HG02970 (cell line): Measurements from ENCODE around the gene ATP10B.

Experiments
- ATAC-seq: cut with Tn5 transposase; IDR thresholded peaks from one replicate; pipeline ENCODE4 v1.9.1; 2021; ENCODE audit warnings: mild to moderate bottlenecking, moderate library complexity, moderate number of reproducible peaks; ENCODE audit not compliant: unreplicated experiment, low FRiP score

The ATP10B gene

DNA sequence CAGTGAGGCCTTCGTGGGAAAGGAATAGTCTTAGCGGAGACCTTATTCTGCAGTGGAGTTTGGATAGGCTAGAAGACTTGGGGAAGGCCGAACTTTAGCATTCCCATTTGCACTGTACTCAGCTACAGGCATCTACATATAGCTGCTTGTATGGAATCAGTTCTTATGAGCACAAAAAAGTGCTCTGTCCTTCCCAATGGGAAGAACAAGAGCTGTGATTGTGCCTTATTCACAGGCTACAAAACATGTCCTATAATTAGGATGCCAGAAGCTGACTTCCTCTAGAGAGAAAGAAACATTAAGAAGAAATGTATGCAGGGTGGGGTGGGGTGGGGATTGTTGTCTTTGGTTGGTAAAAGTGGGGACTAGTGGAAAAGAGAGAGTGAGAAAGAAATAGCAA, 154.7 kb downstream of the ATP10B start:
- no peak for ATAC-seq

DNA sequence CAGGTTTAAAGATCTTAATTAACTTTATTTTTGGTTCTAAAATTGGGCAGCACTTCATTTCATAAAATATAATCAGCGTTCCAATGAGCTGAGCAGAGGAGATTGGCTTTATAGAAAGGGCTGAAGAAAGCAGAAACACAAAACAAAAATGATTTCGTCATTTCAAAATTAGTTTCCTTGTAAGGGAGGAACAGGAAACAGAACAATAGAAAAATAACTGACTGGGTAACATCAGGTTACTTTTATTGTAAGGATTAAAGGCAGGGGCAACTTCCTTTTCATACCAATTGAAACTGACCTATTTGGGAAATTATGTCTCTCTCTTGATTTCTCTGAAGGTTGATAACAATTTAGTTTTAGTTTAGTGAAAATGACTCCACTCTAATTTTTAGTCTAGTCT, 157.1 kb downstream of the ATP10B start:
- no peak for ATAC-seq

DNA sequence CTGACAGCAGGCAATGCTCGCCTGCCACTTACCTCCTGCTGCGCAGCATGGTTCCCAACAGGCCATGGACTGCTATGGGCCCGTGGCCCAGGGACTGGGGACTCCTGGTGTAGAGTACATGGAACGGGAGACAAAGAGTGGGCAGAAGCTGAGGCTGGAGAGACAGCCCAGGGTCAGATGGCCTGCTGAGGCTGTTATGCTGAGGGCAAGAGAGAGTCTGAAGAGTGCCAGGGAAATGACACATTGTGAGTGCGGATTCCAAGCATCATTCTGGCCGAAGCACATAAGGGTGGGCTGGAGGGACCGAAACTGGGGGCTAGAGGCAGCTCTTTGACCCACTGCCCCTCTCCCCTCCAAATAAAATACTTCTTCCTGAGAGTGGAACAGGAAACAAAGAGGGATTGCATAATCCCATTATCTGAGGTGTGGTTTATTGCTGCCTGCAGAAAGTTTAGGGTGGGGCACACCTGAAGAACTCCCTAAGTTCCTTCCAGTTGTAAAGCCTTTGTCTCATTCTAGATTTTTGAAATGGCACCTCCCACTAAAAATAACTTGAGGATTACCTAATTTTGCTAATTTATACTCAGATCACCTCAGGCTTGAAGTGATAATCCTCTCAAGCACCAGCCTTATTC, 158.1 kb downstream of the ATP10B start:
- ATAC-seq, result no peak

DNA sequence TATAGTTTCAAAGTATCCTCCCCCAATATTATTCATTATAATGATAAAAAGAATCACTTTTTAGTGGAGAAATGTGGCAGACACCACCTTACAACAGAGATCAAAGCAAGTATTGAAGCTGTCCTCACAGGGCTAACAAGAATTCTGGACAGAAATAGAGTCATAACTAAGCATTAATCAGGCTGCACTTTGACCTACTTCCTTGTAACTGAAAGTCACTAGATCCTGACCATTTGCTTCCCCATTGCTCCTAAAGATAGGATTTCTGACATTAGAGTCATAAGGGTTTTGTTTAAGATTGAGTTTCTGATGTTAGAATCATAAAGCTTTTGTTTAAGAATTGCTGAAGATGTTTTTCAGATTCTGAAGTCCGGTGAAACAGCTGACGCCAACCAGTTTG, 159.7 kb downstream of the ATP10B start:
- no peak for ATAC-seq

DNA sequence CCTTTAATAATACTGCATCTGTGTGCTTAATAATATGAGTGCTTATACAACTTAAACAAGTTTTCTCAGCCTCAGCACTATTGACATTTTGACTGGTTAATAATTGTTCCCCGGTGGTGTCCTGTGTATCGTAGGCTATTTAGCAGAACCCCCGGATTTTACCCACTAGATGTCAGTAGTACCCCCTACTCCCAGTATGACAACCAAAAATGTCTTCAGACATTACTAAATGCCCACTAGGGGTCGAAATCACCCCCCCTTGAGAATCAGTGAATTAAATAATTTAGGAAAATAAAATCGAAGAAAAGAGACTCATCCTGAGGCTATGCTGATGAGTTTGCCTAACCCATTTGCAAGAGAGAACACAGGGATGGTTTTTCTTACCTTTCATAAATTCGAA, 166.3 kb downstream of the ATP10B start:
- ATAC-seq, result no peak

DNA sequence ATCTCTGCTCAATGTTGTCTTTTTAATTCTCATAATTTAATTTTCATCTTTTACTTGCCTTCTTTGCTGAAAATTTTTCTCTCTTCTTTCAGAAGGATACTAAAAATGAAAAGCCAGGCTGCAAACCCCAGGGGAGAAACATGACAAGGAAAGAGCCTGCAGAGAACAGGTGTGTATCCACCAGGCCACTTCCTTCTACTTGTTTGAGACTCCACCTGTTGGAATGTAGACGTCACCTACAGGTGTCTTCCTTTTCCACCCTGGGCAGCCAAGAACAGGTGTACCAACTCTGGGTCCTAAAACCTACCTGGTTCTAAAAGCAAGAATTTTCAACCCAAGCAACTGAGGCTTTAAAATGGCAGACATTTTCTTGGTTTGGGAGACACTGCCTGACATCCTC, 166.8 kb downstream of the ATP10B start:
- no peak for ATAC-seq

DNA sequence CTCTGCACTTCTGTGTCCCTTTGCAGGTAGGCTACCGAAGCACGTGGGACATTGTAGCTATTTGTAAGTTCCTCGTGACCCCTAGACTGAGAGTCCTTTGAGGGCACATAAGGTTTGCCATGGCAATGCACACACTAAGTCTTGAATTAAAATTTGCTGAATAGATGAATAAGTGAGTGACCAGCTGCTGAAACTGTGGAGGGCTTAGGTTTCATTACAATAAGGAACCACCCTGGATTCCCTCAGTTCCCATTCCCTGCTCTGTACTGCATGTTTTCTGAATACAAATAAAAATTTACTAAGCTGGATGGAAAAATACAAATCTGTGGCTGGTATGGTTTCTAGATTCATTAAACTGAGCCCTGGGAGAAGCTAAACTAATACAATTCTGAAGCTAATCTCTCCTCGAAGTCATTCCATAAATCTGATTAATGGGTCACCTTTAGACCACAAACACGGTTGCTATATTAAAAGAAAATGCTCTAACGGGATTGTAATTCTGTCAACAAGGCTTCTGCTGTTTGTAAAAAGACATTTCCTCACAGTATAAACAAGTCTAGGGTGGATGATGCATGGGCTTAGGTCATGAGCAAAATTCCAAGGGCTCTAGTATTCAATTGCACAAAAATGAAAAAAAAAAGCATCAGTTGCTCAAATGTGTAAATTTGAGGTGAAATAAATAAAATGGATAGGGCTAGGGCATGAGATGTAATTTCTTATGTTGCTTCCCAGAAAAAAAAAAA, 172.3 kb downstream of the ATP10B start:
- no peak for ATAC-seq

DNA sequence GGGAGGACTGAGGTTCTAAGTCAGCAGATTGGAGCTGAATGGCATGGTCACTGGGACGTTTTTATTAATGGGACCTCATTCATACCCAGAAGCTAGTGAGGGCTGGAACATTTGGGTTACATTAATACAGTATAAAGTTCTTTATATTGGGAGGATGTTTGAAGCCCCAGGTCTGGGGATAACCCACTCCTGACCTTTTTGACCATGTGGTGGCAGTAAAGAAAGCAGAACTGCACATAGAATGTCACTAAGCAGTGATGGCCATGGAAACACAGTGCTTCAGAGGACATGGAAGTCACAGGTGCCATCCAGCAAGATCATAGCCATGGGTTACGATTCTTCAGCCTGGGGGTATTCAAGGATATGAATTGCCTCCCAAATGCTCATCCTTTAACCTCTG, 176.0 kb downstream of the ATP10B start:
- ATAC-seq, result no peak

DNA sequence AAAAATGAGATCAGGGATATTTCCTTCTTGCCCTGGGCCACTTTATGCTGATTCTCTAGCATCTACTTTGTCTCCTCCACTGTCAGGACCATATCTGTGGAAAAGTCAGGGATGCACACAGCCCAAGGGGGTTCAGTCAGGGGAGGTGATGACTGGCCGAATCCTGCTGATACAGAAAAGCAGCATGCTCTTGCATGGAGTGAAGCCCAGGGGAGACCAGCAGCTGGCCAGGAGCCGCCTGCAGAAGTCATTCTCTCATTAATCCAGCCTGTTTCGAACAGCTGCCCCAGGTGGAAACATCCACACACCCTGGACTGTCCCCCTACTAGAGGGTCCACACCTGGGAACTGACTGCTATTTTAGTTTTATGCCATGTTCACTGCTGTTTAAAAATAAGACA, 177.1 kb downstream of the ATP10B start:
- no peak for ATAC-seq

DNA sequence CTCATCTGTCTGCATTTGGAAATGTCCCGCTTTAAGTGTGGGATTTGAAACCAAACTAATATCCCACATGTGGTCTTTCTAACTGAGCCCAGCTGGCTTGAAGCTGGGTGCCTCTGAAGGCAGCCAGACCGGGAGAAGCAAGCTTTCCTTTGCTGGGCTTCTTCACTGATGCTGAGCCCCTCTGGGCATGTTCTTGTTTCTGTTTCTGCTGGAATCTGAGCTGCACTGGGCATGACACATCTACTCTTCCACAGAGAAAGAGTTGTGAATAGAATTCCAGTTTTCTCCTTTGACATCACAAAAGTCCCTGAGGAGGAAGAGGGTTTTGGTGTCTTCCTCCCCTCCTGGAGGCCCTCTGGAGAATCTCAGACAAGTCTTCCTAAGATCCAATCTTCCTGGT, 179.5 kb downstream of the ATP10B start:
- no peak for ATAC-seq

DNA sequence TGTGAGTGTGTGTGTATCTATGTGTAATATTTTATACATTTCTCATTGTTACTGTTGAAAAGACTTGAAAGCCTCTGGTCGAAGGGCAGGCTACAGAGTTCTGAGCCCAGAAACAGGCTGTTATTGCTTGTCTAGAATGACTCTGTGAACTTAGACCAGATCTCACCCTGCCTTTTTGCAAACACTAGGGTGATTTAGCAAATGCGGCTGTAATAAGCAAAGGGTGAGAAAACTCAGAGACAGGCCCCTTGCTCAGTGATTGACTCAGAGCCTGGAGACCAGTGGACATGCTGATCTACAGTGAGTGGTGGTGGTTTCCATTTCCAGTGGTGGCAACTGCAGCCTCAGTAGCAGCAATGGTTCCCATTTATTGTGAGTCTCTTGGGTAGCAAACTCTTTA, 183.7 kb downstream of the ATP10B start:
- no peak for ATAC-seq

DNA sequence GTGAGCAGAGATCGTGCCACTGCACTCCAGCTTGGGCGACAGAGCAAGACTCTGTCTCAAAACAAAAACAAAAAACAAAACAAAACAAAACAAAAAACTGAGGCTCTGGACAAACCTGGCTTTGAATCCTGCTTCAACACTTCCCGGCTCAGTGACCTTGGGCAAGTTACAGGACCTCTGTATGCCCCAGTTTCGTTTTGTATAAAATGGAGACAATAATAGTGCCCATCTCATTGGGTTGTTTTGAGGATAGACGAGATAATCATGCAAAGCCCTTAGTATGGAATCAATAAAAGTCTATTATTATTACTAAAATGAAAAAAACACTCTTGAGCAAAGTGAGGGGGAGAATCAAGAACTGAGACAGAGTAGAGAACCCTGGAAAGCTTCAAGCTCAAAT, 184.9 kb downstream of the ATP10B start:
- ATAC-seq, result no peak

DNA sequence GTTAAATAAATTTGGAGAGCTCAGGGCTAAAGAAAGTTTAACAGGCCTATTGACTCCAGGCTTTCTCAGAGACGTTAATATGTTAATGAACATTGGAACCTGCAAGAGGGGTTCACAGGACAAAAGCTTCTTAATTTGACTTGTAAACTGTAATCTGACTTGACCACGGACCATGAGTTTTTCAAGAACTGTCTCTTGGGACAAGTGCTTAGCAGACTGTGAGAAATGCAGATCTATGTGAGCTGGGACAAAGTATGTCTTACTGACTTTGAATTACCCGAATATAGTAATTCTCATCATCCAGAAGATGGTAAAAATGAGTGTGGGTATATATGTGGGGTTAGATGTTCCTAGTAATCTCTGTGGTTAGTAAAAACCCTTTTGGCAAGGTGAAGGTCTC, 186.6 kb downstream of the ATP10B start:
- no peak for ATAC-seq

DNA sequence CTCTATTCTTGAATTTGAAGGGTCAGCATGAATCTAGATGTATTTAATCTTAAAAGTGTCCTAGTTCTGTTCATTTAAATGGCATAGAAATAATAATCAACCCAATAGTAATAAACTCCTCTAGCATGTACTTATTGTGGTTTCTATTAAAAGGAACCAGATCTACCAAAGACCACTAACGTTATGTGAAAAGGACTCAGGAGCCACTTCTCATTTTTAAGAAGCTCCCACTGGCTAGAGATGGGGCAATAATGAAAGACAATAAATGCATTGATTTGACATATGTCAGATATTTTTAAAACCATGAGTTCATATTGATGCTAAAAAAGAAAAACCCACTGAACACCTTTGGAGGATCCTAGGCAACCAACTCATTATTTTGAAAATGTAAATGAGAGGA, 191.9 kb downstream of the ATP10B start:
- ATAC-seq, result no peak

DNA sequence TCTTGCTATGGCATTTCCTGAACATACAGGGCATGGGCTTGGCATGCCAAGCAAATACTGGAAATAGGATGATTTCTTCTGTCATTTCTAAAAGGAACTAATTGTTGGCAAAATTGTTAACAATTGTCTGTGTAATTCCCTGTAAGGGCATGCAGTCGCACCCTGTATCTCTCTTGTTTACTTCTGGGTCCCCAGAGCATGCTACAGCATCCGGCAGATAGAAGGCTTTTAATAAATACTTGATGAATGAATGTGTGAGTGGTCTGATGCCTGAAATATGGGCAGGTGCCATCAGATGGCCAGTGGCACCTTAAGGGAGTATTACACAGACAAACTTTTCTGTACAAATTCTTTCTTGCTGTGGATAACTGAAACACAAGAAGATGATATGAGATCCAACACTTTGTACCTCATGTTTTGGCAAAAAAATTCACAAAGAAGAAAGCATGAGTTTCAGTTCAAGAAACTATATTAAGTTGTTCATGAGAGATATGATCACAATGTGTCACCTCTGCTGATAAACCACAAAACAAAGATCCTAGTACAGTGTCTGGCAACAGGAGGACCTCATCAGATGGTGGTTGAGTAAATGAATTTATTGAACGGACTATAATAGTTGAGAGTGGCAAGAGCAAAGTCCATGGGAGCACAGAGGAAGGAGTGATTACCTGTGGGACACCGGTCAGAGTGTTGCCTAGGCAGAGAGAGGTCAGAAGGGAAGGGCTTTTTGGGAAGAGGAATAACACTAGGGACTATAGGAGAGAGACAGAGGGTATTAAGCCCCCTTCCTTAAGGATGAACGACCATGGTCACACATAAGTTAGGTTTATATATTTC, 194.2 kb downstream of the ATP10B start:
- no peak for ATAC-seq

DNA sequence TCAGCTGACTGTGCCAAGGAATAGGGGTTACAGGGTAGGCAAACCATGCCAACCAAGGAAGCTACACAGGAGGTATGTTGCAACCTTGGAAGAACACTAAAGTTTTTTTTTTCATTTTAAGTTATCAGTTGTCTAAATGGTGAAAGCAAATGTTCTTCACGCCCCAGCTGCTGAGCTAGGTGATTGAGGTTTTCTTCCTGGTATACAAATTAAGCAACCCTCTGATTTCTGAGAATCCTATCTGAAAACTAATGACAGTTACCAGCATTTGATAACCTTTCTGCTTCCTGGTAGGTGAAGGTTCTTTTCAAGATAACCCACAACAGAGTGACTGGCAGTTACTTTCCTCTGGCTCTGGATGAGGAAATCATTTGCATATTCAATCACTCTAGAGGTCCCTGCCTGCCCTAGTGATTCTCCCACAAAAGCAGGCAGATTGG, 194.9 kb downstream of the ATP10B start:
- ATAC-seq, result no peak

DNA sequence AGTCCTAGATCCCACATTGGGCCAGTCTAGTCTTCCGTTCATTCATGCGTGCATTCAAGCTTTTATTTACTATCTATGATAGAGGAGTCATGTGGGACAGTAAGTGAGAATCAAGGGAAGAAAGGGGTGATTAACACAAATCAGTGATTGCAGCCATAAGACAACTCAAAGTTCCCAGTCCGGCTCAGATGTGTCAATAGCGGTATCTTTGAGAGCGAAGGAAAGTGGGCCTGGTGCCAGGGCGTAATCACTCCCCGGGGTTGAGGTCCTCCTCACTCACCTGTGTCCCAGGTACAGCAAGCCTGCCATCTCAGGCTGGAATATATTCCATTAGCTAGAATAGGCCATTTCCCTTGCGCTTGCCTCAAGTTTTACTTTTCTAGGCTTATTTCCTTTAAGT, 196.3 kb downstream of the ATP10B start:
- ATAC-seq, result no peak

DNA sequence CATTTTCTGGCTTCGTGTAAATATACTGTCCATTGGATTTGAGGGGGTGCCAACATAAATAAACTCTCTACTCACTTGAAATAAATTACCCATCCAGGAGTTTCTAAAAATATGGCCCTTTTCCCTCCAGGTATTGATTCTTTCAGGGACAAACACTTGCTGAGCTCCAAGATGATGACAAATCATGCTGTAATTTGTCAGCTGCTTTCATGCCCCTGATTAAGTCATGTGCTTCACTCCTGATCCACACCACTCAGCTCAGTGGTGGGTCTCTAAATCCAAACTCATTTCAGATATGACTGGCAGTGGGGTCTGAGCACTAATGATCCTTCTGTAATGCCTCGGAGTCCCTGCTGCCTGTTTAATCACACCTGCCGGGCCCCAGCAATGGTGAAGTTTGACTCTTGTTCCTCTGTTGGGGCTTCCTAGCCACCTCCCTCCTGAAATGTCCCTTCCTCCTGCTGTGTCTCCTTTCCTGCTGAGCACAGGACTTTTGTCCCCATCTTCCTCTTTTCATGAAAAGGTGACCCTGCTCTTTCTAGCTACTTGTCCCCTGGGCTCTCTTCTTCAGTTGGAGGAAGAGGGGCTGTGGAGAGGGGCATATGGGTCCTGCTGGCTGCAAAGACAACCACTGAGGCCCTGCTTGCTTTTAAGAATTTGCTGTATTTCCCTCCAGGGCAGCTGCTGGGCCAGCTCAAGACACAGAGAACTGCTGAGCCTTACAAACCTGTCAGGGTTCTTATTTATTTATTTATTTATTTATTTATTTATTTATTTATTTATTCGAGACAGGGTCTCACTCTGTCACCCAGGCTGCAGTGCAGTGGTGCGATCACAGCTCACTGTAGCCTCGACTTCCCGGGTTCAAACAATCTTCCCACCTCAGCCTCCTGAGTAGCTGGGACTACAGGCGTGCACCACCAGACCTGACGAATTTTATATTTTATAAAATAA, 200.0 kb downstream of the ATP10B start:
- ATAC-seq, result no peak

DNA sequence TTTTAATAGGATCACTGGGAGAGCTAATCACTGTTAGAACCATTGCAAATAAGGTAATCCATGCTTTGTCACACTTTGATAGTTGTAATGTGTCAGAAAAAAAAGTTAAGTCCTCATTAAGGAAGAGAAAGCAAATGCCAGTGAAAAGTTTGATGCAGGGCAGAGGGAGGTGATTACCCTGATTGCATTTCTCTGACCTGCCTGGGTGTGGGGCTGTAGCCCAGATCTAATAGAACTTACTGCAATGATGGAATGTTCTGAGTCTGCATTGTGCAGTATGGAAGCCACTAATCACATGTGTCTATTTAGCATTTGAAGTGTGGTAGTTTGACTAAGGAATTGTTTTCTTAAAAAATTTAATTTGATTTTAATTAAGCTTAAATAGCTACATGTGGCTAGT, 202.7 kb downstream of the ATP10B start:
- no peak for ATAC-seq

DNA sequence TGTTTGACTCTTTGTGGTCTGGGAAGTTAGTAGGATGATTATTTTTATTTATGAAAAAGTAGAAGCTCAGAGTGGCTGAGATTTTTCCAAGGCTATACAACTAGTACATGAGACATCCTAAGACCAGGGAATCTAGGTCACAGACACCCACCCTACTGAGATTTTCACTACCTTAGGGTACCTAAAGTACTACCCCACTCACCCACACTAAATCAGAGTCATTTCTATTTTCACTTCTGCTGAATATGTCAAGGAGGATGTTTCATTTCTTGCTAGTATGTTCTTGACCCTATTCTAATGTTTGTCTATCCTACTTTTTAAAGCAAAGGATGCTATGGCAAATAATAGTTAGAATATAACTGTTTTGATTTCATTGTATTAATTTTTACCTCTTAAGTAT, 206.0 kb downstream of the ATP10B start:
- no peak for ATAC-seq
